Measurements from ENCODE around the gene ISOC2. TPM values are rescaled to one million over a fixed set of nuclear protein-coding genes. Genes with fewer than 3 reads are reported as not detected.
A peak's percentile ranks its signal among the peaks of the same experiment; 100 is the strongest.

The ISOC2 gene
- total RNA-seq, 2 experiments from 2014 or later = 29.0 to 29.3 TPM

DNA sequence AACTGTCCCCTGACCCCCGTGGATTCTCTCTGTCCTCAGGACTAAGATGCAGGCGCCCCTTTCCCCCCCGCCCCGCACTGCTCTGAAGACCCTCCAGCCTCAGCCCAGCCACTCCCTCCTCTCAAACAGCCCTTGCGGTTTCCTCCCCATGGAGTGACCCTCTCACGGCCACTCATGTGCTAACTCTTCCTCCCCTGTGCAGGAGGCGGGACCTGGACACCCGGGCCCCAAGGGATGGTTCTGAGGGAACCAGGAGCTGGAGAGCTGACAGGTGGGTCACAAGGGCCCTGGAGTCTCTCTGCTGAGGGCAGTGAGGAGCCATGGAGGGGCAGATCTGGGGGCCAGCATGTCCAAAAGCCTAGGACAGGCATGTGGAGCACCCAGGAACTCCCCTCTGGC, 1.9 kb downstream of the ISOC2 start:
- peaks cover 15% of the 10 kb centered on the region for H3K4me1 Mint-ChIP-seq (ENCODE audit: low read depth)
- ChIA-PET POLR2A (no interaction called here), CTCF (interaction anchor here (0.6 to 3.3 kb wide), 5 partner anchors 8 to 370 kb away, joined by 3 to 18 read pairs (median 3); no protein-coding TSS in a partner anchor)
- no peak overlapping the region for H3K4me3 Mint-ChIP-seq
- intact Hi-C loops (cut with micrococcal nuclease) = no loop called here
- TF ChIP-seq, protein P1, sequence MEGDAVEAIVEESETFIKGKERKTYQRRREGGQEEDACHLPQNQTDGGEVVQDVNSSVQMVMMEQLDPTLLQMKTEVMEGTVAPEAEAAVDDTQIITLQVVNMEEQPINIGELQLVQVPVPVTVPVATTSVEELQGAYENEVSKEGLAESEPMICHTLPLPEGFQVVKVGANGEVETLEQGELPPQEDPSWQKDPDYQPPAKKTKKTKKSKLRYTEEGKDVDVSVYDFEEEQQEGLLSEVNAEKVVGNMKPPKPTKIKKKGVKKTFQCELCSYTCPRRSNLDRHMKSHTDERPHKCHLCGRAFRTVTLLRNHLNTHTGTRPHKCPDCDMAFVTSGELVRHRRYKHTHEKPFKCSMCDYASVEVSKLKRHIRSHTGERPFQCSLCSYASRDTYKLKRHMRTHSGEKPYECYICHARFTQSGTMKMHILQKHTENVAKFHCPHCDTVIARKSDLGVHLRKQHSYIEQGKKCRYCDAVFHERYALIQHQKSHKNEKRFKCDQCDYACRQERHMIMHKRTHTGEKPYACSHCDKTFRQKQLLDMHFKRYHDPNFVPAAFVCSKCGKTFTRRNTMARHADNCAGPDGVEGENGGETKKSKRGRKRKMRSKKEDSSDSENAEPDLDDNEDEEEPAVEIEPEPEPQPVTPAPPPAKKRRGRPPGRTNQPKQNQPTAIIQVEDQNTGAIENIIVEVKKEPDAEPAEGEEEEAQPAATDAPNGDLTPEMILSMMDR (IDR thresholded peaks at IDR 0.05) = no peak
- no peak for DNase-seq
- no peak for ATAC-seq
- H3K27ac Mint-ChIP-seq = no peak overlapping the region
- peaks cover 7% of the 10 kb centered on the region for H3K36me3 Mint-ChIP-seq (ENCODE audit: low read depth)
- H3K9me3 Mint-ChIP-seq = no peaks in the 10 kb centered on the region
- no peaks in the 10 kb centered on the region for H3K27me3 Mint-ChIP-seq

DNA sequence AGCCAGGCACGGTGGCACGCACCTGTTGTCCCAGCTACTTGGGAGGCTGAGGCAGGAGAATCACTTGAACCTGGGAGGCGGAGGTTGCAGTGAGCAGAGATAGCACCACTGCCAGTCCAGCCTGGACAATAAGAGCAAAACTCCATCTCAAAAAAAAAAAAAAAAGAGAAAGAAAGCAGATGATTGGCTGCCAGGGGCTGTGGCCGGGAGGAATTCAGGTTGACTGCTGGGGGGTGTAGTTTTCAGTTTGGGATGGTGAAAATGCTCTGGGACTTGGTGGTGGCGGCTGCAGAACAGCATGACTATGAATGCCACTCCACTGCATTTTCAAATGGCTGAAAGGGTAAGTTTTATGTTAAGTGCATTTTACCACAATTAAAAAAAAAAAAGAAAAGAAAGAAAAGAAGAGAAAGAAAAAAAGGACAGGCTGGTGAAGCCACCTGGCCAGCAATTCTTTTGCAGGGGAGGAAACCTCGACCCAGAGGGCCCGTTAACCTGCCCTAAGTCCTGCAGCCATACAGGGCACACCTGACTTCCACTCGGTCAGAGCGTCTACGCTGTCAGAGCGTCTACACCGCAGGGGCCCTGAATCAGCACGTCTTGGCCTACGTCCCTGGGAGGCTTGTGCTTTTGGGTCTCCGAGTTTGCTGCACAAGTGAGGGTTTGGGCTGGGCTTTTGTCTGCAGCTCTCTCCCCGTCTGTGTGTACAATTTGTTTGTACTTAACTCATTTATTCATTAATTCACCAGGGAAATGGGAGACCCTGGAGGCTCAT, 3.6 kb downstream of the ISOC2 start:
- no peak for ATAC-seq
- intact Hi-C loops (cut with micrococcal nuclease) = no loop called here
- peaks cover 19% of the 10 kb centered on the region for H3K36me3 Mint-ChIP-seq (ENCODE audit: low read depth)
- no peaks in the 10 kb centered on the region for H3K9me3 Mint-ChIP-seq
- H3K4me3 Mint-ChIP-seq = no peak overlapping the region
- peaks cover 19% of the 10 kb centered on the region for H3K4me1 Mint-ChIP-seq (ENCODE audit: low read depth)
- no peak overlapping the region for H3K27ac Mint-ChIP-seq
- no peak for DNase-seq
- TF ChIP-seq, protein P1 (IDR thresholded peaks at IDR 0.05) = no peak
- peaks cover 7% of the 10 kb centered on the region for H3K27me3 Mint-ChIP-seq
- POLR2A ChIA-PET = no interaction called here
- CTCF ChIA-PET = interaction anchor here (3.3 kb wide), 1 partner anchor 47 kb away, joined by 18 read pairs; no protein-coding TSS in a partner anchor

DNA sequence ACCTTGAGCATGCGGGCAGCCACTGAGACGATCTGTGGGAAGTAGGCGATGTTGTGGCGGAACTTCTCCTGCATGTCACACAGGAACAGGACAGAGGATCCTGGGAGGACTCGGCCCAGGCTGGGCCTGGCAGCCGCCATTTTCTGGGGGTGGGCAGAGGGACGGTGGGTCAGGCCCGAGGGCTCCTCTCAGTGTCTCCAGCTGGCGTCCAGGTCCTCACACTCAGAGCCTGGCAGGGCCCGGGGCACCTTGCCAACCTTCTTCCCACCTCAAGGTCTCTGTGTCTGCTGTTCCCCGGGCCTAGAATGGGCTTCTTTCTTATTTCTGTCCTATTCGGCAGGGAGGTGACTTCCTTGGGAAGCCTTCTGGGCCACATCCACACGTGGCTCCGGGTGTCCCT, 5.1 kb downstream of the ISOC2 start:
- ATAC-seq (no peak), DNase-seq (no peak)
- Mint-ChIP-seq H3K27ac (no peak overlapping the region), H3K4me1 (ENCODE audit: low read depth) (peaks cover 21% of the 10 kb centered on the region), H3K4me3 (no peak overlapping the region), H3K9me3 (no peaks in the 10 kb centered on the region), H3K36me3 (ENCODE audit: low read depth) (peaks cover 19% of the 10 kb centered on the region), H3K27me3 (peaks cover 15% of the 10 kb centered on the region)
- TF ChIP-seq, protein P1 (IDR thresholded peaks at IDR 0.05) = no peak
- ChIA-PET POLR2A (no interaction called here), CTCF (no interaction called here)
- intact Hi-C loops (cut with micrococcal nuclease) = no loop called here

DNA sequence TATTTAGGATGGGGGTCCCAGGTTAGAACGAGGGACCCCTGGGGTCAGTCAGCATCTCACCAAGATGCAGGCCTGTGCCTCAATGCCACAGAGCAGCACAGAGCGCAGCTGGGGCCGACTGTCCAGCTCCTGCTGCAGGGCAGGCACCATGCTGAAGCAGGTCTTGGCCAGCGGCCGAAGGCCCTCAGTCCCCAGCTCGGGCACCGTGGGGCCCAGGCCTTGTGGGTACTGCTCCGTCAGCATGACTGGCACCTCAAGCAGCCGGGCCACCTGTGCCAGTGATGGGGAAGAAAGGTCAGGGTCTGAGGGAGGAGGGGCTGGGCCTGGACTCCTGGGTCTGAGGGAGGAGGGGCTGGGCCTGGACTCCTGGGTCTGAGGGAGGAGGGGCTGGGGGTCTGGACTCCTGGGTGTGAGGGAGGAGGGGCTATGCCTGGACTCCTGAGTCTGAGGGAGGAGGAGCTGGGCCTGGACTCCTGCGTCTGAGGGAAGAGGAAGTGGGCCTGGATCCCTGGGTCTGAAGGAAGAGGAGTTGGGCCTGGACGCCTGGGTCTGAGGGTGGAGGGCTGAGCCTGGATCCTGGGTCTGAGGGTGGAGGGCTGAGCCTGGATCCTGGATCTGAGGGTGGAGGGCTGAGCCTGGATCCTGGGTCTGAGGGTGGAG, 5.7 kb downstream of the ISOC2 start:
- Mint-ChIP-seq H3K27me3 (peaks cover 18% of the 10 kb centered on the region), H3K4me1 (ENCODE audit: low read depth) (peaks cover 18% of the 10 kb centered on the region), H3K36me3 (ENCODE audit: low read depth) (peaks cover 19% of the 10 kb centered on the region), H3K4me3 (no peak overlapping the region), H3K9me3 (no peaks in the 10 kb centered on the region), H3K27ac (no peak overlapping the region)
- POLR2A ChIA-PET = interaction anchor here (0.9 kb wide), 1 partner anchor 194 kb away, joined by 3 read pairs; no protein-coding TSS in a partner anchor
- intact Hi-C loops (cut with micrococcal nuclease) = no loop called here
- ATAC-seq (no peak), DNase-seq (no peak)
- CTCF ChIA-PET = no interaction called here
- TF ChIP-seq, protein P1 (IDR thresholded peaks at IDR 0.05) = no peak

DNA sequence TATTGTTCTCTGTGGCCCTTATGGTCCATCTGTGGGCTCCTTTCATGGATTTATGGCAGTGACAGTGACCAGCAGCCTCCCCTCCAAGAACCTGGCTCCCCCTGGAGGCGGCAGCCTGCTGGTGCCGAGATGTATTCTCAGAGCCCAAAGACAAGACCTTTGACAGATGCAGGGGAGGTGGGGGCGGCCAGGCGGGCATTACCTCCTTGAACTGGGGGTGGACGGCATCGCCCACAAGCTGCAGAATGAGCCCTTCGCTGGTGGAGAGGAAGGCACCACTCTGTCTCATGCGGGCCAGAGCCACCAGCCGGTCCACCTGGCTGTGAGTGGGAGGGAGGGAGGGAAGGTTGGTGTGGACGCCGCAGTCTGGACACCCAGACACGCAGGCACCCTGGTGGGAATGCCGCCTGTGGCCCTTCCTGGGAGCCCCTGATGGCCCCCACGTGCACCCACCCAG, 6.6 kb downstream of the ISOC2 start:
- POLR2A ChIA-PET = interaction anchor here (0.9 kb wide), 1 partner anchor 193 kb away, joined by 3 read pairs; no protein-coding TSS in a partner anchor
- peaks cover 10% of the 10 kb centered on the region for H3K4me1 Mint-ChIP-seq (ENCODE audit: low read depth)
- H3K27me3 Mint-ChIP-seq = peaks cover 24% of the 10 kb centered on the region
- ATAC-seq (peak; percentile 47), DNase-seq (peak; percentile 67)
- no peak overlapping the region for H3K4me3 Mint-ChIP-seq
- H3K9me3 Mint-ChIP-seq = no peaks in the 10 kb centered on the region
- H3K36me3 Mint-ChIP-seq (ENCODE audit: low read depth) = peaks cover 19% of the 10 kb centered on the region
- TF ChIP-seq, protein P1 (IDR thresholded peaks at IDR 0.05) = peak; percentile 76
- CTCF ChIA-PET = interaction anchor here (1.3 to 2.1 kb wide), 2 partner anchors 11 to 50 kb away, joined by 3 to 6 read pairs; no protein-coding TSS in a partner anchor
- intact Hi-C loops (cut with micrococcal nuclease) = no loop called here
- H3K27ac Mint-ChIP-seq = no peak overlapping the region
